Upper lobe of left lung (tissue), 4 donors: ENCODE data around the gene ASTN2.

Source experiments
- CTCF ChIP-seq, 6 experiments: fragments of 450-650 bp in 4 of 6; fragments of 200-600 bp in 2 of 6; sonication (generic) in 2 of 6; IDR thresholded peaks; one replicate each; pipeline ENCODE4 v1.5.1; 2016 to 2019; ENCODE audit warnings: antibody characterized with exemption in 6 of 6
- EP300 ChIP-seq, 4 donors: sonication (generic); formaldehyde crosslinking; IDR thresholded peaks; one replicate each; pipeline ENCODE4 v1.5.1; 2017; ENCODE audit warnings: antibody characterized with exemption in 4 of 4, control low read depth in 2 of 4
- POLR2A ChIP-seq, 4 donors: fragments of 450-650 bp; IDR thresholded peaks; one replicate each; pipeline ENCODE4 v1.5.1; 2016 to 2017; ENCODE audit warnings: antibody characterized with exemption in 4 of 4, mild to moderate bottlenecking in 2 of 4
- POLR2AphosphoS5 ChIP-seq, 2 donors: sonication (generic); formaldehyde crosslinking; IDR thresholded peaks; one replicate each; pipeline ENCODE4 v1.5.1; 2017; ENCODE audit warnings: antibody characterized with exemption in 2 of 2

- TF ChIP-seq CTCF (IDR thresholded peaks at IDR 0.05), result no peak
- no peak for TF ChIP-seq POLR2A (IDR thresholded peaks at IDR 0.05)
- TF ChIP-seq POLR2AphosphoS5 (IDR thresholded peaks at IDR 0.05), result no peak
- no peak for TF ChIP-seq EP300 (IDR thresholded peaks at IDR 0.05)
Observed at GRCh38 chr9:116409129-116409528, 1005.7 kb downstream of the ASTN2 start.
